IMR-90 (cell line): ENCODE measurements around the gene FOXP1. TPM values are rescaled to one million over a fixed set of nuclear protein-coding genes. Genes with fewer than 3 reads are reported as not detected.

Source experiments
- ATAC-seq: fragments of 200-7000 bp; cut with Tn5 transposase; 2 replicates; pipeline ENCODE4 v1.9.1; 2020; ENCODE audit warnings: low read depth, mild to moderate bottlenecking, moderate library complexity
- BruUV-seq: library from RNA; stranded (reverse); fragments of 400-500 nt; replicated peaks from 2 replicates; lab custom pipeline; 2021; lab: Mats Ljungman, UMichigan
- CTCF ChIA-PET: fragments of 300-600 bp; formaldehyde crosslinking; extraction: SDS; loops from one replicate; lab custom pipeline; 2021; ENCODE audit warnings: antibody characterized with exemption; lab: Yijun Ruan, JAX
- POLR2A ChIA-PET: fragments of 300-600 bp; sonication (Branson Sonifier 250); formaldehyde crosslinking; loops from one replicate; lab custom pipeline; 2022; ENCODE audit warnings: antibody characterized with exemption; ENCODE audit not compliant: unreplicated experiment; lab: Charles Lee
- DNase-seq: peaks from one replicate; pipeline ENCODE4 v3.0.0; 2013
- H2AFZ ChIP-seq: replicated peaks from 2 replicates; pipeline ENCODE3; 2013; ENCODE audit warnings: low read length, mild to moderate bottlenecking; ENCODE audit not compliant: poor library complexity
- H2AK5ac ChIP-seq: 2 replicates; pipeline ENCODE4 v1.6.1; 2013; ENCODE audit warnings: low read depth, low read length, inconsistent platforms
- H2AK9ac ChIP-seq: replicated peaks from 2 replicates; pipeline ENCODE3; 2013; ENCODE audit warnings: mild to moderate bottlenecking, low read depth, low read length, moderate library complexity; ENCODE audit not compliant: poor library complexity
- H2BK120ac ChIP-seq: 2 replicates; pipeline ENCODE4 v1.6.1; 2013; ENCODE audit warnings: low read depth, low read length, inconsistent platforms
- H2BK15ac ChIP-seq: 3 replicates; pipeline ENCODE4 v1.6.1; 2013; ENCODE audit warnings: low read depth, low read length, inconsistent platforms
- H2BK20ac ChIP-seq: 2 replicates; pipeline ENCODE4 v1.6.1; 2013; ENCODE audit warnings: low read depth, mild to moderate bottlenecking, inconsistent platforms, low read length, moderate library complexity
- H2BK5ac ChIP-seq: 2 replicates; pipeline ENCODE4 v1.6.1; 2013; ENCODE audit warnings: mild to moderate bottlenecking, low read depth, low read length, inconsistent platforms; ENCODE audit not compliant: poor library complexity, severe bottlenecking
- H3K14ac ChIP-seq: replicated peaks from 2 replicates; pipeline ENCODE4 v1.6.1; 2013; ENCODE audit warnings: low read depth, low read length, inconsistent platforms
- H3K18ac ChIP-seq: 2 replicates; pipeline ENCODE4 v1.6.1; 2013; ENCODE audit warnings: low read depth, low read length, control low read depth
- H3K23ac ChIP-seq: 2 replicates; pipeline ENCODE4 v1.6.1; 2013; ENCODE audit warnings: low read depth, low read length, inconsistent platforms
- H3K27ac ChIP-seq: 2 replicates; pipeline ENCODE4 v1.5.1; 2013; ENCODE audit warnings: mild to moderate bottlenecking, control low read depth, low read length; ENCODE audit not compliant: insufficient read depth
- H3K27me3 ChIP-seq: 2 replicates; pipeline ENCODE4 v1.6.1; 2013; ENCODE audit warnings: low read length; ENCODE audit not compliant: control insufficient read depth, insufficient read depth
- H3K36me3 ChIP-seq: 2 replicates; pipeline ENCODE4 v1.6.1; 2013; ENCODE audit warnings: low read length, mixed read lengths; ENCODE audit not compliant: control insufficient read depth, insufficient read depth
- H3K4ac ChIP-seq: 2 replicates; pipeline ENCODE4 v1.6.1; 2013; ENCODE audit warnings: low read depth, low read length, inconsistent platforms
- H3K4me1 ChIP-seq: 2 replicates; pipeline ENCODE4 v1.6.1; 2013; ENCODE audit warnings: low read length, mixed read lengths; ENCODE audit not compliant: control insufficient read depth, insufficient read depth
- H3K4me2 ChIP-seq: 2 replicates; pipeline ENCODE4 v1.6.1; 2013; ENCODE audit warnings: low read depth, mild to moderate bottlenecking, control low read depth, low read length, moderate library complexity
- H3K4me3 ChIP-seq: 2 replicates; pipeline ENCODE4 v1.5.1; 2013; ENCODE audit warnings: low read depth, mild to moderate bottlenecking, control low read depth, low read length, moderate library complexity; ENCODE audit not compliant: insufficient read depth
- H3K56ac ChIP-seq: 2 replicates; pipeline ENCODE4 v1.6.1; 2013; ENCODE audit warnings: low read length, inconsistent platforms; ENCODE audit not compliant: insufficient read depth; ENCODE audit errors: extremely low read depth
- H3K79me1 ChIP-seq, 2 experiments: 2 replicates each; pipeline ENCODE4 v1.6.1; 2013; ENCODE audit warnings: low read length in 2 of 2, inconsistent platforms in 1 of 2, low read depth in 1 of 2
- H3K9ac ChIP-seq: 2 replicates; pipeline ENCODE4 v1.6.1; 2013; ENCODE audit warnings: low read depth, low read length, control low read depth
- H3K9me1 ChIP-seq: 2 replicates; pipeline ENCODE4 v1.6.1; 2013; ENCODE audit warnings: low read length, inconsistent platforms; ENCODE audit not compliant: insufficient read depth
- H3K9me3 ChIP-seq: 2 replicates; pipeline ENCODE4 v1.6.1; 2013; ENCODE audit warnings: low read length; ENCODE audit not compliant: control insufficient read depth, insufficient read depth
- H4K20me1 ChIP-seq: 2 replicates; pipeline ENCODE4 v1.6.1; 2013; ENCODE audit warnings: low read length, inconsistent platforms; ENCODE audit not compliant: insufficient read depth
- H4K5ac ChIP-seq: 2 replicates; pipeline ENCODE4 v1.6.1; 2013; ENCODE audit warnings: mild to moderate bottlenecking, low read depth, low read length, control low read depth
- H4K8ac ChIP-seq, 2 experiments: 2 replicates each; pipeline ENCODE4 v1.6.1; 2013; ENCODE audit warnings: low read depth in 2 of 2, low read length in 2 of 2, control low read depth in 1 of 2, inconsistent platforms in 1 of 2
- H4K91ac ChIP-seq: 2 replicates; pipeline ENCODE4 v1.6.1; 2013; ENCODE audit warnings: low read depth, low read length, inconsistent platforms; ENCODE audit not compliant: insufficient read depth
- BHLHE40 ChIP-seq: fragments of 150-350 bp; IDR thresholded peaks from 2 replicates; pipeline ENCODE4 v1.6.1; 2016; ENCODE audit warnings: mild to moderate bottlenecking, low read depth, low read length
- CEBPB ChIP-seq: IDR thresholded peaks from 2 replicates; pipeline ENCODE4 v1.6.1; 2012; ENCODE audit warnings: low read depth, low read length, improper control_type of control experiment
- CHD1 ChIP-seq: IDR thresholded peaks from 2 replicates; pipeline ENCODE4 v1.6.1; 2012; ENCODE audit warnings: low read depth, low read length, improper control_type of control experiment
- MAFK ChIP-seq: IDR thresholded peaks from 2 replicates; pipeline ENCODE4 v1.6.1; 2012; ENCODE audit warnings: low read depth, low read length, improper control_type of control experiment
- MAZ ChIP-seq: IDR thresholded peaks from 2 replicates; pipeline ENCODE4 v1.6.1; 2012; ENCODE audit warnings: low read depth, mild to moderate bottlenecking, low read length, improper control_type of control experiment, moderate library complexity, borderline replicate concordance
- MXI1 ChIP-seq: IDR thresholded peaks from 2 replicates; pipeline ENCODE4 v1.6.1; 2012; ENCODE audit warnings: low read depth, mild to moderate bottlenecking, low read length, moderate library complexity, borderline replicate concordance
- NFE2L2 ChIP-seq: fragments of 150-350 bp; IDR thresholded peaks from 2 replicates; pipeline ENCODE4 v1.6.1; 2016; ENCODE audit warnings: low read depth, mild to moderate bottlenecking, low read length
- POLR2A ChIP-seq: IDR thresholded peaks from 2 replicates; pipeline ENCODE4 v1.6.1; 2012; ENCODE audit warnings: mild to moderate bottlenecking, low read depth, low read length
- RAD21 ChIP-seq: IDR thresholded peaks from 2 replicates; pipeline ENCODE4 v1.6.1; 2012; ENCODE audit warnings: low read length, improper control_type of control experiment
- RCOR1 ChIP-seq: IDR thresholded peaks from 2 replicates; pipeline ENCODE4 v1.6.1; 2012; ENCODE audit warnings: mild to moderate bottlenecking, low read length, improper control_type of control experiment; ENCODE audit not compliant: insufficient replicate concordance
- RFX5 ChIP-seq: IDR thresholded peaks from 2 replicates; pipeline ENCODE4 v1.8.0; 2012; ENCODE audit warnings: low read depth, mild to moderate bottlenecking, low read length, moderate library complexity
- WGBS, 2 experiments: methylation state at CpG; one replicate each; pipeline versions ENCODE4 v1.1.5 to v1.1.7; 2013; ENCODE audit warnings: missing lambda C conversion rate in 2 of 2; ENCODE audit not compliant: insufficient read length in 1 of 2; ENCODE audit errors: extremely low coverage in 2 of 2; 5-methylcytosine and 5-hydroxymethylcytosine counted together
- dilution Hi-C: fragments of 300-500 bp; cut with HindIII; formaldehyde crosslinking; loops from one replicate; pipeline ENCODE4 v1.14.3; 2018; ENCODE audit warnings: low sequenced_read_pairs; ENCODE audit not compliant: unreplicated experiment
- in situ Hi-C: fragments of 300-500 bp; cut with MboI; formaldehyde crosslinking; loops from 3 replicates; pipeline ENCODE4 v1.14.3; 2019; ENCODE audit warnings: low sequenced_read_pairs, inconsistent platforms, mixed read lengths
- intact Hi-C: fragments of 100-400 bp; cut with micrococcal nuclease; formaldehyde crosslinking; loops from 2 replicates; pipeline ENCODE4 v1.10.0; 2022
- polyA plus RNA-seq, 3 experiments: library from polyadenylated mRNA; depleted of rRNA; stranded (reverse); fragments of >200 nt; gene quantifications; 2 replicates each; pipeline ENCODE4 v1.2.3, GENCODE V29; 2012; ENCODE audit warnings: low replicate concordance in 1 of 3
- total RNA-seq: library from RNA; depleted of rRNA; stranded (reverse); fragments of >200 nt; gene quantifications from 2 replicates; pipeline ENCODE4 v1.2.3, GENCODE V29; 2012
- TF ChIP-seq, protein P1 (sequence below): fragments of 150-350 bp; IDR thresholded peaks from 2 replicates; pipeline ENCODE4 v1.6.1; 2016; ENCODE audit warnings: low read depth, mild to moderate bottlenecking, low read length, moderate library complexity, borderline replicate concordance
- TF ChIP-seq, protein P2 (sequence below): fragments of 150-350 bp; IDR thresholded peaks from 2 replicates; pipeline ENCODE4 v1.6.1; 2017; ENCODE audit warnings: mild to moderate bottlenecking, antibody characterized with exemption, low read length, low read depth
- TF ChIP-seq, protein P3 (sequence below): conservative IDR thresholded peaks from 2 replicates; pipeline ENCODE4 v1.5.1; 2012; ENCODE audit warnings: mild to moderate bottlenecking, low read depth, low read length, improper control_type of control experiment

FOXP1 gene
- total and polyA plus RNA-seq, 2 of the 4 experiments (the other 2 are of a cell fraction): 37.0 to 132 TPM

DNA sequence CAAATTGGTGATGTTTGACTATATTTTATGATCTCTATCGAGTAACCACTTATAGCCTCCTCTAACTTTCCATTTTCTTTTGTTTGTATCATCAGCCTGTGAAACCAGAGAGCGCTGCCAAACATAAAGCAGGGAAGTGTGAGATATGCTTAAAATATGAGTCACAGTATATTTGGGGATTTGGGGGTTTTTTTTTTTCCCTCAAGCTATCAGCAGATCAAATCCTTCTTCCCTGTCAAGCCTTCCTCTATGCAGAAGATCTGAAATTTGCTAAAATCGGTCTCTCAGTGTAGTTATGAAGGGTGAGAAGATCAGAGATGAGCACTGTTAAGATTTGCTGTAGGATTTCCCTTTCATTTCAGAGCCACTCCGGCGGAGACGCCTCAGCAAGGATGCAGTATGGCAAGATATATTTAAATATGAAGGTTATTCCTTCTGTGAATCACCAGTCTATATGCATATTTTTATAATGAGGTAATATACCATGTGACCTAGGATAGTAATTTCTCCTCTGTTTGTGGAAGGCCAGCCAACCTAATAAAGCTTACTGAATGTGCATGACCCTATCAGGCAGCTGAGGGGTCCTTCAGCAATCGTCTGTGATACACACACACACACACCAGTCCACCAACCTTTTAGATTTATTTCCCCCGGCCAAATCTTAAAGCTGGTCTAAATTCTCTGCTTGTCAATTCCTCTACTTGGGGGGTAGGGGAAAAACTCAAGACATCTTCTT, 474.1 kb downstream of the FOXP1 start:
- Histone ChIP-seq H2AFZ (no peak overlapping the region), H3K4me3 (peak overlapping the region; percentile 40; the same call in 1 of the 2 replicates)
- TF ChIP-seq, protein P1, sequence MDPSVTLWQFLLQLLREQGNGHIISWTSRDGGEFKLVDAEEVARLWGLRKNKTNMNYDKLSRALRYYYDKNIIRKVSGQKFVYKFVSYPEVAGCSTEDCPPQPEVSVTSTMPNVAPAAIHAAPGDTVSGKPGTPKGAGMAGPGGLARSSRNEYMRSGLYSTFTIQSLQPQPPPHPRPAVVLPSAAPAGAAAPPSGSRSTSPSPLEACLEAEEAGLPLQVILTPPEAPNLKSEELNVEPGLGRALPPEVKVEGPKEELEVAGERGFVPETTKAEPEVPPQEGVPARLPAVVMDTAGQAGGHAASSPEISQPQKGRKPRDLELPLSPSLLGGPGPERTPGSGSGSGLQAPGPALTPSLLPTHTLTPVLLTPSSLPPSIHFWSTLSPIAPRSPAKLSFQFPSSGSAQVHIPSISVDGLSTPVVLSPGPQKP: no peak
- TF ChIP-seq, protein P2, sequence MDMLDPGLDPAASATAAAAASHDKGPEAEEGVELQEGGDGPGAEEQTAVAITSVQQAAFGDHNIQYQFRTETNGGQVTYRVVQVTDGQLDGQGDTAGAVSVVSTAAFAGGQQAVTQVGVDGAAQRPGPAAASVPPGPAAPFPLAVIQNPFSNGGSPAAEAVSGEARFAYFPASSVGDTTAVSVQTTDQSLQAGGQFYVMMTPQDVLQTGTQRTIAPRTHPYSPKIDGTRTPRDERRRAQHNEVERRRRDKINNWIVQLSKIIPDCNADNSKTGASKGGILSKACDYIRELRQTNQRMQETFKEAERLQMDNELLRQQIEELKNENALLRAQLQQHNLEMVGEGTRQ: peak; percentile 76
- peak; percentile 51 for TF ChIP-seq POLR2A
- no peak for TF ChIP-seq NFE2L2
- no peak for TF ChIP-seq MAZ
- TF ChIP-seq, protein P3, sequence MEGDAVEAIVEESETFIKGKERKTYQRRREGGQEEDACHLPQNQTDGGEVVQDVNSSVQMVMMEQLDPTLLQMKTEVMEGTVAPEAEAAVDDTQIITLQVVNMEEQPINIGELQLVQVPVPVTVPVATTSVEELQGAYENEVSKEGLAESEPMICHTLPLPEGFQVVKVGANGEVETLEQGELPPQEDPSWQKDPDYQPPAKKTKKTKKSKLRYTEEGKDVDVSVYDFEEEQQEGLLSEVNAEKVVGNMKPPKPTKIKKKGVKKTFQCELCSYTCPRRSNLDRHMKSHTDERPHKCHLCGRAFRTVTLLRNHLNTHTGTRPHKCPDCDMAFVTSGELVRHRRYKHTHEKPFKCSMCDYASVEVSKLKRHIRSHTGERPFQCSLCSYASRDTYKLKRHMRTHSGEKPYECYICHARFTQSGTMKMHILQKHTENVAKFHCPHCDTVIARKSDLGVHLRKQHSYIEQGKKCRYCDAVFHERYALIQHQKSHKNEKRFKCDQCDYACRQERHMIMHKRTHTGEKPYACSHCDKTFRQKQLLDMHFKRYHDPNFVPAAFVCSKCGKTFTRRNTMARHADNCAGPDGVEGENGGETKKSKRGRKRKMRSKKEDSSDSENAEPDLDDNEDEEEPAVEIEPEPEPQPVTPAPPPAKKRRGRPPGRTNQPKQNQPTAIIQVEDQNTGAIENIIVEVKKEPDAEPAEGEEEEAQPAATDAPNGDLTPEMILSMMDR: no peak
- TF ChIP-seq MXI1: no peak
- 0 out of 2 replicates have a peak, but pooled peaks have one; percentile 13 for TF ChIP-seq RAD21
- TF ChIP-seq MAFK: no peak
- no peak for TF ChIP-seq CHD1
- no peak for TF ChIP-seq RCOR1
- TF ChIP-seq RFX5: no peak
- TF ChIP-seq BHLHE40: peak; percentile 31; the same call in 1 of the 2 replicates
- TF ChIP-seq CEBPB: no peak

More for the DNA sequence above, 474.1 kb downstream of the FOXP1 start:
- CTCF ChIA-PET: interaction anchor here (0.6 kb wide), 1 partner anchor 244 kb away, joined by 3 read pairs; no protein-coding TSS in a partner anchor
- intact Hi-C loops: loop anchor here (10.0 kb wide), 2 partner anchors 125 to 575 kb away; no protein-coding TSS in a partner anchor
- POLR2A ChIA-PET: no interaction called here
- no CpG with 5 or more reads among the region's 8 CpGs for WGBS, 2 experiments
- peaks cover 34 to 75% of the 10 kb centered on the region in 2 experiments for H3K79me1 ChIP-seq
- peaks cover 4% of the 10 kb centered on the region for H3K9me1 ChIP-seq
- H3K56ac ChIP-seq: peak overlapping the region; percentile 84; the same call in 1 of the 2 replicates
- DNase-seq (peak; percentile 90), ATAC-seq (peak; percentile 67)
- H3K9ac ChIP-seq: peak overlapping the region; percentile 70
- H2BK20ac ChIP-seq: peak overlapping the region; percentile 87
- peak overlapping the region; percentile 12 to 78; a peak in 3 of 4 replicates for H4K8ac ChIP-seq
- in situ Hi-C loops: no loop called here
- peak overlapping the region; percentile 96 for H3K18ac ChIP-seq
- H3K4me1 ChIP-seq: peaks cover 18% of the 10 kb centered on the region
- H2BK15ac ChIP-seq: peak overlapping the region; percentile 48; the same call in 2 of the 3 replicates
- H3K36me3 ChIP-seq: peaks cover 9% of the 10 kb centered on the region
- H2BK120ac ChIP-seq: peak overlapping the region; percentile 94
- H4K5ac ChIP-seq: peak overlapping the region; percentile 87
- H3K9me3 ChIP-seq: no peaks in the 10 kb centered on the region
- H3K14ac ChIP-seq: peak overlapping the region; percentile 82; the same call in 1 of the 2 replicates
- H3K23ac ChIP-seq: peak overlapping the region; percentile 87
- H4K91ac ChIP-seq: peak overlapping the region; percentile 77
- BruUV-seq: TSS peak; percentile 21
- H3K4me2 ChIP-seq: peak overlapping the region; percentile 93
- peak overlapping the region; percentile 92; the same call in 1 of the 2 replicates for H3K27ac ChIP-seq
- dilution Hi-C loops: no loop called here
- H2BK5ac ChIP-seq: peak overlapping the region; percentile 97
- H3K4ac ChIP-seq: peak overlapping the region; percentile 78
- H2AK5ac ChIP-seq: no peak overlapping the region; the same call in 1 of the 2 replicates
- H4K20me1 ChIP-seq: no peaks in the 10 kb centered on the region
- H3K27me3 ChIP-seq: no peaks in the 10 kb centered on the region
- H2AK9ac ChIP-seq: no peak overlapping the region
